BJ (cell line): ENCODE results near the gene CDC14A. TPM values are rescaled to one million over a fixed set of nuclear protein-coding genes. Genes with fewer than 3 reads are reported as not detected.
"Not testable (repeated sequence)": the region's sequence is repeated elsewhere in the genome, so short reads cannot be mapped to it uniquely, and the experiment has no call there.

Source experiments
- CTCF ChIA-PET: fragments of 350-600 bp; formaldehyde crosslinking; extraction: SDS; loops from one replicate; lab custom pipeline; 2021; ENCODE audit warnings: antibody characterized with exemption, inconsistent platforms; lab: Yijun Ruan, JAX
- POLR2A ChIA-PET: fragments of 300-600 bp; sonication (Branson Sonifier 250); formaldehyde crosslinking; extraction: SDS; loops from one replicate; lab custom pipeline; 2021; ENCODE audit warnings: antibody characterized with exemption; lab: Charles Lee
- DNase-seq: peaks from one replicate; pipeline ENCODE4 v3.0.0-alpha.2; 2011; ENCODE audit warnings: low read depth
- H3K27me3 ChIP-seq: 2 replicates; pipeline ENCODE4 v1.6.0; 2011; ENCODE audit warnings: low read length; ENCODE audit not compliant: control insufficient read depth, insufficient read depth
- H3K36me3 ChIP-seq: 2 replicates; pipeline ENCODE4 v1.5.1; 2011; ENCODE audit warnings: low read length; ENCODE audit not compliant: control insufficient read depth, insufficient read depth
- H3K4me3 ChIP-seq: 2 replicates; pipeline ENCODE4 v1.5.1; 2011; ENCODE audit warnings: low read depth, mild to moderate bottlenecking, control low read depth, low read length
- CTCF ChIP-seq: IDR thresholded peaks from 2 replicates; pipeline ENCODE4 v1.5.1; 2011; ENCODE audit warnings: low read depth, mild to moderate bottlenecking, control low read depth, inconsistent platforms, low read length, moderate library complexity; ENCODE audit not compliant: insufficient read depth
- polyA plus RNA-seq: library from polyadenylated mRNA; depleted of rRNA; stranded (reverse); fragments of >200 nt; gene quantifications from 2 replicates; pipeline ENCODE4 v1.2.3, GENCODE V29; 2011

The CDC14A gene
- polyA plus RNA-seq, 1 experiment: 1.6 TPM

GRCh38 chr1:100366209-100366525 lies 13.9 kb downstream of the CDC14A start:
- Histone ChIP-seq H3K4me3 (no peak overlapping the region), H3K27me3 (no peaks in the 10 kb centered on the region), H3K36me3 (no peaks in the 10 kb centered on the region)
- DNase-seq: no peak
- POLR2A ChIA-PET: interaction anchor here (0.7 kb wide), 1 partner anchor 227 kb away, joined by 3 read pairs; no protein-coding TSS in a partner anchor
- CTCF ChIA-PET: interaction anchor here (1.0 to 2.0 kb wide), 2 partner anchors 9 to 25 kb away, joined by 4 to 6 read pairs; no protein-coding TSS in a partner anchor
- no peak for TF ChIP-seq CTCF

GRCh38 chr1:100369339-100369738 lies 17.0 kb downstream of the CDC14A start:
- H3K27me3 ChIP-seq, POLR2A ChIA-PET, DNase-seq, H3K4me3 ChIP-seq, H3K36me3 ChIP-seq: not testable (repeated sequence)
- CTCF ChIA-PET: interaction anchor here (0.6 kb wide), 1 partner anchor 11 kb away, joined by 3 read pairs; no protein-coding TSS in a partner anchor

- CTCF ChIA-PET, H3K36me3 ChIP-seq, H3K4me3 ChIP-seq, DNase-seq, POLR2A ChIA-PET, H3K27me3 ChIP-seq: not testable (repeated sequence)
These were observed 21.6 kb downstream of the CDC14A start for GRCh38 chr1:100373953-100374352.

- H3K36me3 ChIP-seq, H3K27me3 ChIP-seq, CTCF ChIA-PET, H3K4me3 ChIP-seq, DNase-seq, POLR2A ChIA-PET: not testable (repeated sequence)
These were observed 24.6 kb downstream of the CDC14A start for GRCh38 chr1:100376890-100377289.

- no peak for DNase-seq
- Histone ChIP-seq H3K4me3 (no peak overlapping the region), H3K36me3 (no peaks in the 10 kb centered on the region), H3K27me3 (no peaks in the 10 kb centered on the region)
- TF ChIP-seq CTCF: no peak
- ChIA-PET POLR2A (no interaction called here), CTCF (no interaction called here)
These were observed 25.5 kb downstream of the CDC14A start for GRCh38 chr1:100377590-100378361.

- DNase-seq: no peak
- ChIA-PET CTCF (interaction anchor here (1.5 kb wide), 1 partner anchor 16 kb away, joined by 3 read pairs; no protein-coding TSS in a partner anchor), POLR2A (no interaction called here)
- H3K36me3 ChIP-seq: no peaks in the 10 kb centered on the region
- H3K27me3 ChIP-seq: no peaks in the 10 kb centered on the region
- no peak for TF ChIP-seq CTCF
- no peak overlapping the region for H3K4me3 ChIP-seq
These were observed 26.6 kb downstream of the CDC14A start for GRCh38 chr1:100378956-100379355.
